ENCODE data around the gene TFPT.

TFPT gene

DNA sequence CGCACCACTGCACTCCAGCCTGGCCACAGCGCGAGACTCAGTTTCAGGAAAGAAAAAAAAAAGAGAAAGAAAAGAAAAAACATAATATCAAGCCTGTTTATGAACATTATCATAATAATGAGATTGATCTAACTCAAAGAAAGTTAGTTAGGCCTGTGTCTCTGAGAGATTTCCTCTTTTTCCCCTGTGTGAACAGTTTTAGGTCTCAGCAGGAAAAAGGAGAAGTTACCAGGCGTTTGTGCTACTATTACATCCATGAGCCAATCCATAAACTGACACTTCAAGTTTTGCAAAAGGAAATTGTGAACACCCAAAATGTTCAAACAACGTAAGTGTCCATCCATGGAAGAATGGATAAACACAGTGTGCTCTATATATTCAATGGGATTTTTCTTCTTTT is 38.1 kb downstream of the TFPT start:
- DNase-seq (ENCODE audit: low spot score), result no peak

- DNase-seq (ENCODE audit: low spot score), result no peak
Observed at GRCh38 chr19:54074851-54075250, 40.6 kb downstream of the TFPT start.

GRCh38 chr19:54073829-54074228 is 41.6 kb downstream of the TFPT start:
- no peak for DNase-seq (ENCODE audit: low spot score)

GRCh38 chr19:54069470-54069869 is 46.0 kb downstream of the TFPT start:
- no peak for DNase-seq (ENCODE audit: low spot score)

GRCh38 chr19:54063350-54064116 is 51.9 kb downstream of the TFPT start, which contains the start of gene VSTM1:
VSTM1 (minus strand) TSS chr19:54063897; CDS start chr19:54063777, 120 bp downstream.
- DNase-seq (ENCODE audit: low spot score), result no peak

GRCh38 chr19:54062643-54063042 is 52.8 kb downstream of the TFPT start:
- DNase-seq (ENCODE audit: low spot score), result no peak
